ENCODE results near the gene PROCA1. TPM values are rescaled to one million over a fixed set of nuclear protein-coding genes. Genes with fewer than 3 reads are reported as not detected.

The PROCA1 gene
- total and polyA plus RNA-seq, 2 of the 13 experiments (the other 11 are each of a cell fraction or from before 2014, with no cell fraction given), result 0.73 to 1.5 TPM

DNA sequence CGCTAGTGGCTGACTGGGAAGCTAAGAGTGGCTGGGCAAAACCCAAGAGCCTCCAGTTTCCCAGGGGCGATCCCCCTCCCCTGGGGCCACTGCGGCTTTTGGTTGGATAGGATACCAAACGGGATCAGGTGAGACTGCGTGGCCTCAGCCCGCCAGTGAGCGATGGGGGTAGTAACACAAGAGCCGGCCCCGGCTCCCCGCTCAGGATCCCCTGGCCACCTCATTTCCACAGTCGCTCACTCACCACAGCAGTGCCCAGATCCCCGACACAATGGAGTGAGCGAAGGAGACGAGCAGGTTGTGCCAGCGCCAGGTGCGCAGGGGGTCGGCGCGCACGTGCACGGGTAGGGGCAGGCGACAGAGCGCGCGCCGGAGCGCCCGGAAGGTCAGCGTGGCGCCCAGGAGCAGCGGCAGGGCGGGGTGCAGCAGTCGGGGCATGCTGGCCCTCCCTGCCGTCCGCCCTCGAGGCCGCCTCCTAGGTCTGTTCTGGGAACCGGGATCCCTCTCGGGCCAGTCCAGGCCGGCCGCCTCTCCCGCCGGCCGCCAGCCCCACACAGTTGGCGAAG lies 14.1 kb upstream of the PROCA1 start (continued):
- TF ChIP-seq, protein P1, sequence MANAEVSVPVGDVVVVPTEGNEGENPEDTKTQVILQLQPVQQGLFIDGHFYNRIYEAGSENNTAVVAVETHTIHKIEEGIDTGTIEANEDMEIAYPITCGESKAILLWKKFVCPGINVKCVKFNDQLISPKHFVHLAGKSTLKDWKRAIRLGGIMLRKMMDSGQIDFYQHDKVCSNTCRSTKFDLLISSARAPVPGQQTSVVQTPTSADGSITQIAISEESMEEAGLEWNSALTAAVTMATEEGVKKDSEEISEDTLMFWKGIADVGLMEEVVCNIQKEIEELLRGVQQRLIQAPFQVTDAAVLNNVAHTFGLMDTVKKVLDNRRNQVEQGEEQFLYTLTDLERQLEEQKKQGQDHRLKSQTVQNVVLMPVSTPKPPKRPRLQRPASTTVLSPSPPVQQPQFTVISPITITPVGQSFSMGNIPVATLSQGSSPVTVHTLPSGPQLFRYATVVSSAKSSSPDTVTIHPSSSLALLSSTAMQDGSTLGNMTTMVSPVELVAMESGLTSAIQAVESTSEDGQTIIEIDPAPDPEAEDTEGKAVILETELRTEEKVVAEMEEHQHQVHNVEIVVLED (CRISPR knock-in tag; IDR thresholded peaks at IDR 0.05; ENCODE audit: borderline replicate concordance), result peak; percentile 53; the same call in 1 of the 2 replicates
- TF ChIP-seq ZNF713 (CRISPR knock-in tag; IDR thresholded peaks at IDR 0.05) (0 out of 2 replicates have a peak, but pooled peaks have one; percentile 75), ZSCAN21 (CRISPR knock-in tag; IDR thresholded peaks at IDR 0.05; ENCODE audit: borderline replicate concordance) (peak; percentile 96; the same call in 1 of the 2 replicates), ZNF792 (CRISPR knock-in tag; IDR thresholded peaks at IDR 0.05) (no peak), THYN1 (CRISPR knock-in tag; IDR thresholded peaks at IDR 0.05; ENCODE audit: borderline replicate concordance, low read depth) (no peak), MIER2 (CRISPR knock-in tag; IDR thresholded peaks at IDR 0.05) (no peak), ZNF274 (CRISPR knock-in tag; IDR thresholded peaks at IDR 0.05) (peak; percentile 84), ZBTB7A (CRISPR knock-in tag; IDR thresholded peaks at IDR 0.05) (peak; percentile 87), RELA (CRISPR knock-in tag; IDR thresholded peaks at IDR 0.05) (no peak), ZNF432 (CRISPR knock-in tag; IDR thresholded peaks at IDR 0.05; ENCODE audit: borderline replicate concordance) (no peak), ZC3H4 (CRISPR knock-in tag; IDR thresholded peaks at IDR 0.05; ENCODE audit: borderline replicate concordance) (peak; percentile 93; the same call in 1 of the 2 replicates), STAG1 (CRISPR knock-in tag; IDR thresholded peaks at IDR 0.05) (no peak), ZNF660 (CRISPR knock-in tag; IDR thresholded peaks at IDR 0.05; ENCODE audit: borderline replicate concordance, low read depth) (no peak), ZNF205 (CRISPR knock-in tag; IDR thresholded peaks at IDR 0.05) (no peak), PCBP1 (IDR thresholded peaks at IDR 0.05; ENCODE audit: borderline replicate concordance, low read depth, low read length) (0 out of 2 replicates have a peak, but pooled peaks have one; percentile 35), NR2F6 (IDR thresholded peaks at IDR 0.05) (no peak), NR2F6 (CRISPR knock-in tag; IDR thresholded peaks at IDR 0.05) (peak; percentile 12; the same call in 1 of the 2 replicates), IKZF4 (CRISPR knock-in tag; IDR thresholded peaks at IDR 0.05; ENCODE audit: borderline replicate concordance, low read depth, not compliant biosample characterization) (no peak), SIN3A (IDR thresholded peaks at IDR 0.05; ENCODE audit: borderline replicate concordance, low read depth, low read length) (peak; percentile 61; the same call in 1 of the 2 replicates)
- TF ChIP-seq, protein P2, sequence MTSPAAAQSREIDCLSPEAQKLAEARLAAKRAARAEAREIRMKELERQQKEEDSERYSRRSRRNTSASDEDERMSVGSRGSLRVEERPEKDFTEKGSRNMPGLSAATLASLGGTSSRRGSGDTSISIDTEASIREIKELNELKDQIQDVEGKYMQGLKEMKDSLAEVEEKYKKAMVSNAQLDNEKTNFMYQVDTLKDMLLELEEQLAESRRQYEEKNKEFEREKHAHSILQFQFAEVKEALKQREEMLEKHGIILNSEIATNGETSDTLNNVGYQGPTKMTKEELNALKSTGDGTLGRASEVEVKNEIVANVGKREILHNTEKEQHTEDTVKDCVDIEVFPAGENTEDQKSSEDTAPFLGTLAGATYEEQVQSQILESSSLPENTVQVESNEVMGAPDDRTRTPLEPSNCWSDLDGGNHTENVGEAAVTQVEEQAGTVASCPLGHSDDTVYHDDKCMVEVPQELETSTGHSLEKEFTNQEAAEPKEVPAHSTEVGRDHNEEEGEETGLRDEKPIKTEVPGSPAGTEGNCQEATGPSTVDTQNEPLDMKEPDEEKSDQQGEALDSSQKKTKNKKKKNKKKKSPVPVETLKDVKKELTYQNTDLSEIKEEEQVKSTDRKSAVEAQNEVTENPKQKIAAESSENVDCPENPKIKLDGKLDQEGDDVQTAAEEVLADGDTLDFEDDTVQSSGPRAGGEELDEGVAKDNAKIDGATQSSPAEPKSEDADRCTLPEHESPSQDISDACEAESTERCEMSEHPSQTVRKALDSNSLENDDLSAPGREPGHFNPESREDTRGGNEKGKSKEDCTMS (CRISPR knock-in tag; conservative IDR thresholded peaks at IDR 0.05), result no peak
- TF ChIP-seq, protein P3, sequence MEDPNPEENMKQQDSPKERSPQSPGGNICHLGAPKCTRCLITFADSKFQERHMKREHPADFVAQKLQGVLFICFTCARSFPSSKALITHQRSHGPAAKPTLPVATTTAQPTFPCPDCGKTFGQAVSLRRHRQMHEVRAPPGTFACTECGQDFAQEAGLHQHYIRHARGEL (CRISPR knock-in tag; IDR thresholded peaks at IDR 0.05), result no peak
- TF ChIP-seq, protein P4, sequence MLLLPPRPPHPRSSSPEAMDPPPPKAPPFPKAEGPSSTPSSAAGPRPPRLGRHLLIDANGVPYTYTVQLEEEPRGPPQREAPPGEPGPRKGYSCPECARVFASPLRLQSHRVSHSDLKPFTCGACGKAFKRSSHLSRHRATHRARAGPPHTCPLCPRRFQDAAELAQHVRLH (CRISPR knock-in tag; IDR thresholded peaks at IDR 0.05; ENCODE audit: borderline replicate concordance, low read depth), result no peak
- TF ChIP-seq, protein P5, sequence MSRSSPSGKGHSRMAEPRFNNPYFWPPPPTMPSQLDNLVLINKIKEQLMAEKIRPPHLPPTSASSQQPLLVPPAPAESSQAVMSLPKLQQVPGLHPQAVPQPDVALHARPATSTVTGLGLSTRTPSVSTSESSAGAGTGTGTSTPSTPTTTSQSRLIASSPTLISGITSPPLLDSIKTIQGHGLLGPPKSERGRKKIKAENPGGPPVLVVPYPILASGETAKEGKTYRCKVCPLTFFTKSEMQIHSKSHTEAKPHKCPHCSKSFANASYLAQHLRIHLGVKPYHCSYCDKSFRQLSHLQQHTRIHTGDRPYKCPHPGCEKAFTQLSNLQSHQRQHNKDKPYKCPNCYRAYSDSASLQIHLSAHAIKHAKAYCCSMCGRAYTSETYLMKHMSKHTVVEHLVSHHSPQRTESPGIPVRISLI (CRISPR knock-in tag; IDR thresholded peaks at IDR 0.05; ENCODE audit: borderline replicate concordance), result no peak

Measured in HepG2 (cell line).